HepG2 (cell line): ENCODE measurements around the gene TMOD2. TPM values are rescaled to one million over a fixed set of nuclear protein-coding genes. Genes with fewer than 3 reads are reported as not detected.

Source experiments
- ATAC-seq: fragments of 200-7000 bp; cut with Tn5 transposase; 3 replicates; pipeline ENCODE4 v1.9.1; 2020; ENCODE audit warnings: mild to moderate bottlenecking, moderate library complexity
- BruUV-seq: library from RNA; stranded (reverse); fragments of 400-500 nt; replicated peaks from 2 replicates; lab custom pipeline; 2021; lab: Mats Ljungman, UMichigan
- CTCF ChIA-PET: fragments of 300-600 bp; formaldehyde crosslinking; extraction: SDS; loops from one replicate; lab custom pipeline; 2021; ENCODE audit warnings: low total read pairs, inconsistent platforms, low intra/inter-chr PET ratio; lab: Yijun Ruan, JAX
- POLR2A ChIA-PET: fragments of 350-600 bp; sonication (Branson Sonifier 250); formaldehyde crosslinking; loops from one replicate; lab custom pipeline; 2020; ENCODE audit warnings: antibody characterized with exemption, inconsistent platforms; lab: Yijun Ruan, JAX
- DNase-seq: peaks from one replicate; pipeline ENCODE4 v3.0.0-alpha.2; 2015; ENCODE audit warnings: low spot score
- FAIRE-seq: peaks from 3 replicates; lab custom pipeline; 2011; peaks lifted over from hg19 to GRCh38; lab: Jason Lieb, UNC
- H2AFZ ChIP-seq: one replicate; pipeline ENCODE4 v1.6.1; 2011; ENCODE audit warnings: low read length, inconsistent platforms
- H3K27ac ChIP-seq: fragments of 300-600 bp; 3 replicates; pipeline ENCODE4 v1.8.0; 2011; ENCODE audit warnings: mixed run types, mild to moderate bottlenecking, mixed read lengths, low read length, inconsistent platforms; ENCODE audit not compliant: insufficient read depth; ENCODE audit errors: extremely low read length
- H3K27me3 ChIP-seq, 2 experiments: fragments of 200-600 bp in 1 of 2; 2 replicates in 1 of 2; 3 replicates in 1 of 2; pipeline versions ENCODE4 v1.6.0 to v1.8.0; 2011; ENCODE audit warnings: low read length in 2 of 2, mild to moderate bottlenecking in 2 of 2, moderate library complexity in 2 of 2, inconsistent platforms in 1 of 2; ENCODE audit not compliant: insufficient read depth in 2 of 2, control insufficient read depth in 1 of 2
- H3K36me3 ChIP-seq, 2 experiments: fragments of 200-600 bp in 1 of 2; replicated peaks in 1 of 2; 2 replicates in 1 of 2; 3 replicates in 1 of 2; pipeline versions ENCODE4 v1.5.1 to v1.8.0; 2011; ENCODE audit warnings: low read length in 2 of 2, inconsistent platforms in 1 of 2; ENCODE audit not compliant: insufficient read depth in 2 of 2, control insufficient read depth in 1 of 2
- H3K4me1 ChIP-seq: 2 replicates; pipeline ENCODE4 v1.5.1; 2012; ENCODE audit warnings: low read length, inconsistent platforms; ENCODE audit not compliant: insufficient read depth
- H3K4me2 ChIP-seq: 2 replicates; pipeline ENCODE4 v1.6.0; 2011; ENCODE audit warnings: low read depth, low read length, inconsistent platforms
- H3K4me3 ChIP-seq, 3 experiments: fragments of 200-600 bp in 1 of 3; sonication (generic), shearing (Covaris generic) in 1 of 3; replicated peaks in 1 of 3; 2 replicates each; pipeline ENCODE4 v1.5.1; 2011 to 2016; ENCODE audit warnings: low read length in 3 of 3, inconsistent platforms in 2 of 3, low read depth in 2 of 3, mild to moderate bottlenecking in 2 of 3, control low read depth in 1 of 3, mixed read lengths in 1 of 3; ENCODE audit not compliant: insufficient read depth in 1 of 3
- H3K79me2 ChIP-seq: one replicate; pipeline ENCODE4 v1.6.1; 2011; ENCODE audit warnings: low read length, inconsistent platforms; ENCODE audit not compliant: insufficient read depth
- H3K9ac ChIP-seq: 2 replicates; pipeline ENCODE4 v1.6.0; 2011; ENCODE audit warnings: mild to moderate bottlenecking, low read depth, low read length, inconsistent platforms; ENCODE audit not compliant: insufficient read depth
- H3K9me3 ChIP-seq: 2 replicates; pipeline ENCODE4 v1.5.1; 2012; ENCODE audit warnings: mild to moderate bottlenecking, low read length
- H4K20me1 ChIP-seq: 2 replicates; pipeline ENCODE4 v1.6.0; 2011; ENCODE audit warnings: inconsistent platforms, mild to moderate bottlenecking, low read length, moderate library complexity; ENCODE audit not compliant: insufficient read depth
- CBX5 ChIP-seq: sonication (generic); formaldehyde crosslinking; IDR thresholded peaks from 2 replicates; pipeline ENCODE4 v1.4.0; 2020; ENCODE audit warnings: missing genetic modification reagents, borderline replicate concordance
- CENPT ChIP-seq: sonication (generic); formaldehyde crosslinking; IDR thresholded peaks from 2 replicates; pipeline ENCODE4 v1.8.0; 2022; ENCODE audit warnings: low read depth, mild to moderate bottlenecking, moderate library complexity, missing genetic modification reagents
- FOXK2 ChIP-seq: fragments of 450-650 bp; IDR thresholded peaks from 2 replicates; pipeline ENCODE4 v1.6.1; 2016
- HES4 ChIP-seq: sonication (generic); formaldehyde crosslinking; IDR thresholded peaks from 2 replicates; pipeline ENCODE4 v1.9.0; 2021; ENCODE audit warnings: mild to moderate bottlenecking, missing genetic modification reagents, borderline replicate concordance
- HNF4G ChIP-seq, 2 experiments: sonication (generic) in 1 of 2; formaldehyde crosslinking in 1 of 2; IDR thresholded peaks; 2 replicates each; pipeline versions ENCODE4 v1.4.0 to v1.6.1; 2011 to 2020; ENCODE audit warnings: borderline replicate concordance in 2 of 2, low read depth in 2 of 2, mild to moderate bottlenecking in 2 of 2, low read length in 1 of 2, missing genetic modification reagents in 1 of 2, moderate library complexity in 1 of 2
- JUNB ChIP-seq: sonication (generic); formaldehyde crosslinking; IDR thresholded peaks from 2 replicates; pipeline ENCODE4 v1.8.0; 2022; ENCODE audit warnings: missing genetic modification reagents, mild to moderate bottlenecking, borderline replicate concordance
- MXI1 ChIP-seq: IDR thresholded peaks from 3 replicates; pipeline ENCODE4 v1.6.1; 2012; ENCODE audit warnings: low read depth, low read length, inconsistent platforms, borderline replicate concordance
- NFIB ChIP-seq: sonication (generic); formaldehyde crosslinking; IDR thresholded peaks from 2 replicates; pipeline ENCODE4 v1.9.0; 2021; ENCODE audit warnings: missing genetic modification reagents, mild to moderate bottlenecking, borderline replicate concordance
- PAF1 ChIP-seq: IDR thresholded peaks from 2 replicates; pipeline ENCODE4 v1.6.1; 2016; ENCODE audit warnings: missing genetic modification reagents, missing compliant biosample characterization
- RFX1 ChIP-seq: fragments of 450-650 bp; IDR thresholded peaks from 2 replicates; pipeline ENCODE4 v1.6.1; 2017
- SNAPC2 ChIP-seq: sonication (generic); formaldehyde crosslinking; IDR thresholded peaks from 2 replicates; pipeline ENCODE4 v1.8.1; 2022; ENCODE audit warnings: mild to moderate bottlenecking, missing genetic modification reagents
- ZBTB20 ChIP-seq: sonication (generic); formaldehyde crosslinking; IDR thresholded peaks from 2 replicates; pipeline ENCODE4 v1.8.1; 2023; ENCODE audit warnings: missing genetic modification reagents, low read depth, mild to moderate bottlenecking, borderline replicate concordance
- ZFP62 ChIP-seq: sonication (generic); formaldehyde crosslinking; IDR thresholded peaks from 2 replicates; pipeline ENCODE4 v1.4.0; 2020; ENCODE audit warnings: missing genetic modification reagents
- ZNF225 ChIP-seq: sonication (generic); formaldehyde crosslinking; IDR thresholded peaks from 2 replicates; pipeline ENCODE4 v1.4.0; 2020; ENCODE audit warnings: mild to moderate bottlenecking, missing genetic modification reagents
- ZNF570 ChIP-seq: sonication (generic); formaldehyde crosslinking; IDR thresholded peaks from 2 replicates; pipeline ENCODE4 v1.4.0; 2020; ENCODE audit warnings: mild to moderate bottlenecking, missing genetic modification reagents, borderline replicate concordance
- ZNF576 ChIP-seq: sonication (generic); formaldehyde crosslinking; IDR thresholded peaks from 2 replicates; pipeline ENCODE4 v1.4.0; 2020; ENCODE audit warnings: mild to moderate bottlenecking, missing genetic modification reagents
- ZNF703 ChIP-seq: sonication (generic); formaldehyde crosslinking; IDR thresholded peaks from 2 replicates; pipeline ENCODE4 v1.5.1; 2020; ENCODE audit warnings: missing genetic modification reagents, mild to moderate bottlenecking, moderate library complexity, borderline replicate concordance
- ZNF816 ChIP-seq: sonication (generic); formaldehyde crosslinking; IDR thresholded peaks from 2 replicates; pipeline ENCODE4 v1.8.0; 2022; ENCODE audit warnings: missing genetic modification reagents, mild to moderate bottlenecking, borderline replicate concordance
- ZSCAN22 ChIP-seq: sonication (generic); formaldehyde crosslinking; IDR thresholded peaks from 2 replicates; pipeline ENCODE4 v1.4.0; 2020; ENCODE audit warnings: mild to moderate bottlenecking, missing genetic modification reagents
- ZSCAN29 ChIP-seq: sonication (generic); formaldehyde crosslinking; conservative IDR thresholded peaks from 2 replicates; pipeline ENCODE4 v1.4.0; 2020; ENCODE audit warnings: mild to moderate bottlenecking, missing genetic modification reagents
- WGBS: methylation state at CpG from one replicate; pipeline ENCODE4 v1.1.6; 2017; ENCODE audit warnings: low lambda C conversion rate; 5-methylcytosine and 5-hydroxymethylcytosine counted together
- in situ Hi-C: cut with HindIII; loops from 2 replicates; pipeline ENCODE4 v1.10.0; 2017; ENCODE audit warnings: low pct_unique_long_range_greater_than_20kb; ENCODE audit not compliant: extremely low pct_ligation_motif_present
- intact Hi-C: fragments of 100-400 bp; cut with micrococcal nuclease; formaldehyde crosslinking; loops from one replicate; pipeline ENCODE4 v1.10.0; 2022; ENCODE audit not compliant: unreplicated experiment
- polyA plus RNA-seq, 8 experiments: library from polyadenylated mRNA; depleted of rRNA in 3 of 8; stranded (reverse) in 7 of 8; unstranded in 1 of 8; fragments of >200 nt; fragmentation: Illumina TruSeq in 4 of 8; extraction: Trizol in 4 of 8; gene quantifications; 2 replicates each; pipeline versions ENCODE4 v1.2.1 to v1.2.3, GENCODE V29; 2011 to 2016; ENCODE audit warnings: low read depth in 4 of 8, missing spikeins in 1 of 8, mixed read lengths in 1 of 8; ENCODE audit not compliant: insufficient read depth in 1 of 8
- total RNA-seq, 5 experiments: library from RNA; depleted of rRNA; stranded (reverse); fragments of >200 nt; fragmentation: Illumina TruSeq; extraction: Trizol; gene quantifications; 2 replicates each; pipeline ENCODE4 v1.2.3, GENCODE V29; 2016; ENCODE audit warnings: low read depth in 1 of 5
- TF ChIP-seq, protein P1 (sequence below): sonication (generic); formaldehyde crosslinking; IDR thresholded peaks from 2 replicates; pipeline ENCODE4 v1.5.0; 2020; ENCODE audit warnings: missing genetic modification reagents, mild to moderate bottlenecking, borderline replicate concordance
- TF ChIP-seq, protein P2 (sequence below): sonication (generic); formaldehyde crosslinking; IDR thresholded peaks from 2 replicates; pipeline ENCODE4 v1.4.0; 2020; ENCODE audit warnings: missing genetic modification reagents

TMOD2 gene
- total and polyA plus RNA-seq, 2 of the 13 experiments (the other 11 are each of a cell fraction or from before 2014, with no cell fraction given) = 0.01 to 0.02 TPM

DNA sequence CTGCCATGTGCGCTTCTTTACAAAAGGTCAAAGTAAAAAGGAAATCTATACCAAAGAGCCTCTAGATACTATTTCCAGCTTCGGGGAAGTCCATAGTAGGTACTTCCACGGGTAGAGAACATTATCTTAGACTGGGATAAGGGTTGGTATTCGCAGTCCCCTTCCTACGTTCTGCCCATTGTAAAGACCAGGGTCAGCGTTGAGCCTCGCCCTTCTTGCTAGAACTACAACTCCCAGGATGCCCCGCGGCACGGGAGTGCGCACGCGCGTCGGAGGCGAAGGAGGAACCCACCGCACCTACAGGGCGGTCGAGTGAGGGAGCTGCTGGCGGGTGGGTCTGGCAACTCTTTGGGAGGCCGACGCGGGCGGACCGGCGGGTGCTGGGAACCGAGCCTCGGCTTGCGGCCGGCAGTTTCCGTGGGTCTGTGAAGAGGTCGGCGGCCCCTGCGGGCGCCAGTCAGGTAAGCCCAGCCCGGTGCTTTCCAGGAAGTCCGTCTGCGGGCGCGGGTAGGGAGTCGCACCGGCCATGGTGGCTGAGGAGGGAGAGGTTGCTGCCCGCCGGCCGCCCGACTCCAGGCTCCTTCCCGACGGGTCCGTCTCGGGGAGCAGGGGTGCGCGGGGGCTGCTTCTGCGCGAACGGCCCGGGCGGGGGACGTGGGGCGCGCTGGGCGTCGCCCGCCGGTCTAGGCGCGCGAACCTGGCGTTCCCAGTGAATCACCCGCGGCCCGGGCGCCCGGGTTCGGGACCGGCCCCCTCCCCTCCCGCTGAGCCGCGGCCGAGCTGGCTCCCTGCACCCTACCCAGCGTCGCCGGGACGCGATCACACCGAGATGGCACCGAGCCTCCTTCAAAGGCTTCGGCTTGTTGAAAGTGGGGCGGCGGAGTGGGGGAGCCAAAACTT, 78.2 kb downstream of the TMOD2 start, which contains the start of gene TMOD3:
Gene TMOD3, plus strand, starts transcription at position 278 of the 900 bp plus-strand sequence. CDS start 33,232 bp downstream, outside the sequence.
- peaks cover 48% of the 10 kb centered on the region for H3K4me1 ChIP-seq
- ChIA-PET POLR2A (interaction anchor here (0.7 to 1.4 kb wide), 5 partner anchors 9 to 179 kb away, joined by 3 to 5 read pairs (median 3); no protein-coding TSS in a partner anchor), CTCF (no interaction called here)
- peak within 1 kb of the TSS; percentile 79 for H3K9ac ChIP-seq
- H3K36me3 ChIP-seq = no peaks in the 10 kb centered on the region; a peak in 1 of 5 replicates
- H2AFZ ChIP-seq = peak within 1 kb of the TSS; percentile 64
- FAIRE-seq = peak; percentile 92
- peaks cover 45% of the 10 kb centered on the region for H3K79me2 ChIP-seq
- no peaks in the 10 kb centered on the region for H3K27me3 ChIP-seq
- in situ Hi-C loops = no loop called here
- DNase-seq = peak; percentile 83
- no peaks in the 10 kb centered on the region for H3K9me3 ChIP-seq
- ATAC-seq = peak; percentile 95
- WGBS = 6% methylated on average over 16 of the region's 89 CpGs
- intact Hi-C loops = loop anchor here (5.0 kb wide), 2 partner anchors 38 to 78 kb away; no protein-coding TSS in a partner anchor
- peak within 1 kb of the TSS; percentile 76 for H3K4me2 ChIP-seq
- peaks cover 12% of the 10 kb centered on the region for H4K20me1 ChIP-seq
- peak within 1 kb of the TSS; percentile 83 to 92 (median 84) for H3K4me3 ChIP-seq
- TSS peak; percentile 59 for BruUV-seq
- peak within 1 kb of the TSS; percentile 73 for H3K27ac ChIP-seq
- TF ChIP-seq ZSCAN29 (CRISPR knock-in tag) (no peak), HES4 (CRISPR knock-in tag) (peak; percentile 89; the same call in 1 of the 2 replicates), ZFP62 (CRISPR knock-in tag) (no peak), HNF4G (IDR thresholded peaks at IDR 0.05; ENCODE audit: borderline replicate concordance, low read depth, low read length) (no peak), HNF4G (CRISPR knock-in tag; IDR thresholded peaks at IDR 0.05; ENCODE audit: borderline replicate concordance, low read depth) (no peak), ZNF225 (no peak), PAF1 (no peak), ZNF576 (CRISPR knock-in tag) (no peak), CBX5 (CRISPR knock-in tag) (peak; percentile 18; the same call in 1 of the 2 replicates), SNAPC2 (CRISPR knock-in tag) (no peak; the same call in 1 of the 2 replicates), RFX1 (no peak), CENPT (CRISPR knock-in tag) (no peak), FOXK2 (no peak), NFIB (CRISPR knock-in tag) (no peak), ZNF570 (CRISPR knock-in tag) (no peak), ZSCAN22 (CRISPR knock-in tag) (no peak), MXI1 (no peak), ZBTB20 (CRISPR knock-in tag) (no peak), JUNB (no peak), ZNF703 (no peak), ZNF816 (CRISPR knock-in tag) (no peak)
- TF ChIP-seq, protein P1, sequence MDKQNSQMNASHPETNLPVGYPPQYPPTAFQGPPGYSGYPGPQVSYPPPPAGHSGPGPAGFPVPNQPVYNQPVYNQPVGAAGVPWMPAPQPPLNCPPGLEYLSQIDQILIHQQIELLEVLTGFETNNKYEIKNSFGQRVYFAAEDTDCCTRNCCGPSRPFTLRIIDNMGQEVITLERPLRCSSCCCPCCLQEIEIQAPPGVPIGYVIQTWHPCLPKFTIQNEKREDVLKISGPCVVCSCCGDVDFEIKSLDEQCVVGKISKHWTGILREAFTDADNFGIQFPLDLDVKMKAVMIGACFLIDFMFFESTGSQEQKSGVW (CRISPR knock-in tag) = no peak
- TF ChIP-seq, protein P2, sequence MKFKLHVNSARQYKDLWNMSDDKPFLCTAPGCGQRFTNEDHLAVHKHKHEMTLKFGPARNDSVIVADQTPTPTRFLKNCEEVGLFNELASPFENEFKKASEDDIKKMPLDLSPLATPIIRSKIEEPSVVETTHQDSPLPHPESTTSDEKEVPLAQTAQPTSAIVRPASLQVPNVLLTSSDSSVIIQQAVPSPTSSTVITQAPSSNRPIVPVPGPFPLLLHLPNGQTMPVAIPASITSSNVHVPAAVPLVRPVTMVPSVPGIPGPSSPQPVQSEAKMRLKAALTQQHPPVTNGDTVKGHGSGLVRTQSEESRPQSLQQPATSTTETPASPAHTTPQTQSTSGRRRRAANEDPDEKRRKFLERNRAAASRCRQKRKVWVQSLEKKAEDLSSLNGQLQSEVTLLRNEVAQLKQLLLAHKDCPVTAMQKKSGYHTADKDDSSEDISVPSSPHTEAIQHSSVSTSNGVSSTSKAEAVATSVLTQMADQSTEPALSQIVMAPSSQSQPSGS (CRISPR knock-in tag) = no peak
